ENCODE measurements around the gene EMC6.

EMC6 gene

GRCh38 chr17:3632287-3632686 is 36.3 kb upstream of the EMC6 start:
- H3K27ac ChIP-seq: no peak overlapping the region
- TF ChIP-seq CTCF (conservative IDR thresholded peaks at IDR 0.05): no peak

- H3K27ac ChIP-seq: peak overlapping the region; percentile 97
- no peak for TF ChIP-seq CTCF (conservative IDR thresholded peaks at IDR 0.05)
Observed at GRCh38 chr17:3635474-3636153, 33.0 kb upstream of the EMC6 start.

GRCh38 chr17:3636154-3636907 is 32.3 kb upstream of the EMC6 start, which contains the start of the genes CTNS and SHPK:
Gene CTNS (plus strand): TSS chr17:3636760. CDS start chr17:3640207, 3,447 bp downstream.
Gene SHPK (minus strand): TSS chr17:3636250. CDS start chr17:3636219, 31 bp downstream.
- TF ChIP-seq CTCF (conservative IDR thresholded peaks at IDR 0.05): no peak
- peak within 1 kb of the TSS; percentile 97 for H3K27ac ChIP-seq

- H3K27ac ChIP-seq: peak overlapping the region; percentile 97
- TF ChIP-seq CTCF (conservative IDR thresholded peaks at IDR 0.05): no peak
Observed at GRCh38 chr17:3636908-3637373, 31.7 kb upstream of the EMC6 start.

GRCh38 chr17:3639981-3640596 is 28.5 kb upstream of the EMC6 start:
- H3K27ac ChIP-seq: no peak overlapping the region

GRCh38 chr17:3641014-3641413 is 27.6 kb upstream of the EMC6 start:
- TF ChIP-seq CTCF (conservative IDR thresholded peaks at IDR 0.05): no peak
- no peak overlapping the region for H3K27ac ChIP-seq

More at GRCh38 chr17:3639981-3640596, 28.5 kb upstream of the EMC6 start:
- no peak for TF ChIP-seq CTCF (conservative IDR thresholded peaks at IDR 0.05)

Measured in VCaP (cell line).